HG03280 (cell line): Measurements from ENCODE around the gene POLE4.

Experiments used
- ATAC-seq: cut with Tn5 transposase; IDR thresholded peaks from one replicate; pipeline ENCODE4 v1.9.1; 2021; ENCODE audit warnings: mild to moderate bottlenecking, moderate library complexity; ENCODE audit not compliant: unreplicated experiment

Gene POLE4

DNA sequence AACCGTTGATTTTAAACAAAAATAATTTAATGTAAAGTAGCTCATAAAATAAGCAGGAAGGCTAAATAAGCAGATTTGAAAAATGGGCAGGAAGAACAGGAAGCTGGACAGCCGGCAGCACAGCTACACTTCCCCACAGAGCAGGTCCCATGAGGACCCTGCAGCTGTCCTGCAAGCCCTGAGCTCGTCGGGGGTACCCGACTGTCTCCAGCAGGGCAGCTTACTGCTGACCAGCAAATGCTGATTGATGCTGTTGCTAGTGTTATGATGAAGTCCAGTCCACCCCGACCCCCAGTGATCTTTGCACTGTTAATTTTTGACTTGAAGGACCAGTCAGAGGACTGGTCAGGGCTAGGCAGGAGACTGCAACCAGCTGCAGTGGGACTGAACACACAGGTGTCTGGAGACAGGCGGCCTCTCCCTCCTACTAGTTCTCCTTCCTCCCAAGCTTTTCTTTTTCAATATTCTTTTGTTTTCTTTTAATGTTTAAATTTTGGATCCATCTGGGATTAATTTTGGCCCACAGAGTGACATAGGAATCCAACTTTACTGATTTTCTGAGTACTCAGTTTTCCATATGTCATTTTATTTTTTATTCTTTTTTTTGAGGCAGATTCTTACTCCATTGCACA, 27.7 kb downstream of the POLE4 start:
- ATAC-seq: no peak

GRCh38 chr2:74991977-74992376, 33.5 kb downstream of the POLE4 start:
- ATAC-seq: no peak

DNA sequence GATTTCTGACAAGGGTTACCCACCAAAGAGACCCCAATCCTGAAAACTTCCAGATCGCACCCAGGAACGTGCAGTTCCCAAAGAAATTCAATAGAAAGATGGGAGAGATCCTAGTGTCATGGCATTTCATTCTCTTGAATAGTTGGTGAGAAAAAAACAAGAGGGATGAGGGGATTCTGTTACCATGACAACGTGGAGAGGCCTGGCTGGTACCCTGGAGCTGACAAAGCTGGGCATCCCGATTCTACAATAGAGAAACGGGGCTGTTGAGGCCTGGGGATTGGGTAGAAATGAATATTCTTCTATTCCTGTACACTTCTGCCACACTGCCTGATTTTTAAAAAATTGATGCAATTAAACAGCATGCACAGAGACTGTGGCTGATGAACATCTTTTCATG, 41.0 kb downstream of the POLE4 start:
- ATAC-seq: no peak

DNA sequence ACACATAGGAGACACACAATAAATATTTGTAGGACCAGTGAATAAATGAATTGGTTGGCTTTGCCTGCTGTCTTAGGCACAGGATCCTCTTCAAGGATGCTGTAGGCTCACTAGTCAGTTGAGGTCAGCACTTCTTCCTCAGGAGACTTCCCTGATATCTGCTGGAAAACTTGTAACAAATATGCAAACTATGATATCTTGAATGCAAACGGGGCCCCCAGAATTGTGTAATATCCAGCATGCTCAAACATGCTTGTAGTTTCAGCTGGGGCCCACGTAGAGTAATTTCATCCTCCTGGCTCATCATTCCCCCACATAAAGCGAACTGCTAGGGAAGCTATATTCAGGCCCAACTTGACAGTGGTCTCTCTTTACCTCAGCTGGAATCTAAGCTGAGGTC, 43.6 kb downstream of the POLE4 start:
- ATAC-seq: no peak

DNA sequence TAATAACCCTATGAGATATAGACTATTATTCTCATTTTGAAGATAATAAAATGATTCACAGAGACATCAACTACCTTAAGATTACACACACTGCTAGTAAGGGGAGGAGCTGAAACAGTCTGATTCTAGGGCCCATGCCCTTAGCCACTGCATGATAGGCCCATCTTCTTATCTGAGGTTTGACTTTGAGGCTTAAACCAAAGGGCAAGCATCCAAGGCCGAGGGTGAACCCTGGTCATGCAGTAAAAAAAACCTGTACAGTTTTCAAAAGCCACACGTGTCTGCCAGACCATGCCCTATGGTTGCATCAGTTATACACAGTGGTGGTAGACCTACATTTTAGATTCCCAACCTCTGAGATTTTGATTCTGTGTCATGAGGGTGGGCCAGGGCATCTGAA, 44.8 kb downstream of the POLE4 start:
- no peak for ATAC-seq

DNA sequence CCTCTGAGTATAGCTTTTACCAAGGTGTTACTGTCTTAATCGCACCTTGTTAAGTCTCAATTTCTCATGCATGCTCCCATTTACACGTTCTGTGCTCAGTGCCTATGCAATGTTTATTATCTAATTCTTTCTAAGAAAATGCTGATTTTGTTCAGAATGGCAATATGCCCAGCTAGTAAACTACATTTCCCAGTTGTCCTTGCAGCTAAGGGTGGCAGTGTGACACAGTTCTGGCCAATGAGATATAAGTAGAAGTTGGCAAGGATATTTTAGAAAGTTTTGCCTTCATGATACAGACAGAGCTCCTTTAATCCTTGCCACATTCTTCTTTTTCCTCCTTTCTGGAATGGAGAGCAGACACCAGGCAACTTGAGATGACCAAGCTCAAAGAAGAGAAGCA, 45.3 kb downstream of the POLE4 start:
- ATAC-seq: no peak

GRCh38 chr2:75006041-75006440, 47.6 kb downstream of the POLE4 start:
- ATAC-seq: no peak

DNA sequence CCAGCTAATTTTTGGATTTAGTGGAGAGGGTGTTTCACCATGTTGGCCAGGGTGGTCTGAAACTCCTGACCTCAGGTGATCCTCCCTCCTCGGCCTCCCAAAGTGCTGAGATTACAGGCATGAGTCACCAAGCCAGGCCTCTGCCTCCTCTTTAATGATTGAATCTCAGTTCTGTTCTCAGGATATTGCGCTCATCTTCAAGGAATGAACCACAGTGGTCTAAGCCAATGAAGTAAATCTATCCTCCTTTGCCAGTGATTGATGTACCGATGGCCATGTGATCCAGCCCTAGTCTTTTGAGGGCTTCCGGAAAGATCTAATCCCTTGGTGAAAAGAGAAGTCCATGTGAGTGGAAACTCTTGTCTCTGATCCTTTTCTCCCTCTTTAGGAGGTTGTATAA, 48.6 kb downstream of the POLE4 start:
- no peak for ATAC-seq

DNA sequence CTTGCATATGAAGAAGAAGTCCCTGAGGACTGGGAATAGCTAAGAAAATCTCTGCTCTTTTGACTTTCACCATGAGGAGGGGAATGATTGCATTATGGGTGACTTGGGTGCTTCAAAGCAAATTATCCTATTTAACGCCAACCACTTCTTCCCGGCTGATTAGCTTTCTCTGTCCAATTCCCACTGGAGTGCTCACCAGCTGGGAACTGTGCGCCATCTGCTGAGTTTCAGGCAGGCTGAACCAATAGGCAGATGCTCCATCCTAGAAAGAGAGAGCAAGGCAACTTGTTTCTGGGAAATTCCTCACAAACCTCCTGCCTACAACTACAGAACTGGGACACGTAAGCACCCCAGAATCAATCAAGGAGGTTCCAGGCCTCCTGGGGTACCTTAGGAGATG, 49.4 kb downstream of the POLE4 start:
- ATAC-seq: no peak

DNA sequence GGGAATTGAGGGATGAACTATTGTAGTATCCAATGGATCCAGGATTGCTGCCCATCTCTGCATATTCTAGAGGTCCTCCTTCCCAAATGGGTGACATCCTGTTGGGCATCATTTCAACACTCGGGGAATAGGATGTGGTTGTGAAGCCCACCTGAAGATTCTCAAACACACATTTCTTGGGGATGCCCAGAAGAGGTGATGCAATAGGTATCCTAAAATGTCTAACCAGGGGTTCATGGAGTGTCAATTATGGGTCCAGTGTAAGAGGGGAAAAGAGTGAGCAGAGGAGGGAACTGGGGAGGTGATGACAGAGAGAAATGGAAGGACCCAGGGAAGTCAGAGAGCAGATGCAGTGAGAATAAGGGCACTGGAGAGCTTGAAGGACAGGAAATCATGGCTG, 52.1 kb downstream of the POLE4 start:
- ATAC-seq: no peak

DNA sequence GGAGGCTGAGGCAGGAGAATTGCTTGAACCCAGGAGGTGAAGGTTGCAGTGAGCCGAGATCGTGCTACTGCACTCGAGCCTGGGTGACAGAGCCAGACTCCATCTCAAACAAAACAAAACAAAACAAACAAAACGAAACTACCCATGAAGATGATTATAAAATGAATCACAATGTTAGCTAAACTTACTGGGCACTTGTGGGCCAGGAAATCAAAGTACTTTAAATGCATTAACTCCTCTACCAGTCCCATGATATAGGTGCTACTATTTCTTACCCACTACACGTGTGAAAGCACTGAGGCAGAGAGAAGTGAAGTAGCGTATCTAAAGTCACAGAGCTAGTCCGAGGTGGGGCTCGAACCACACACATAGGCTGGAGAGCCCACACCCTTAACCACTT, 53.6 kb downstream of the POLE4 start:
- no peak for ATAC-seq

GRCh38 chr2:75018162-75018561, 59.7 kb downstream of the POLE4 start:
- ATAC-seq: no peak
